GM23338 (cell line): ENCODE results near the gene EBI3. TPM values are rescaled to one million over a fixed set of nuclear protein-coding genes. Genes with fewer than 3 reads are reported as not detected.

ENCODE experiments used
- ATAC-seq: fragments of 200-7000 bp; cut with Tn5 transposase; 3 replicates; pipeline ENCODE4 v1.9.1; 2020
- DNase-seq: peaks from one replicate; pipeline ENCODE4 v3.0.0-alpha.2; 2015; ENCODE audit warnings: low spot score
- H2AFZ ChIP-seq: fragments of 200-600 bp; sonication (generic); 2 replicates; pipeline ENCODE4 v1.8.0; 2016; ENCODE audit warnings: antibody characterized with exemption, mild to moderate bottlenecking, moderate library complexity
- H3F3A ChIP-seq: fragments of 200-600 bp; sonication (generic); replicated peaks from 2 replicates; pipeline ENCODE4 v1.8.0; 2017; ENCODE audit warnings: antibody characterized with exemption, mixed run types, low read depth
- H3K27ac ChIP-seq: fragments of 200-600 bp; sonication (generic); 2 replicates; pipeline ENCODE4 v1.6.1; 2016; ENCODE audit warnings: low read depth
- H3K27me3 ChIP-seq: fragments of 200-600 bp; sonication (generic); 2 replicates; pipeline ENCODE4 v1.8.0; 2016; ENCODE audit warnings: mild to moderate bottlenecking, mixed run types, moderate library complexity; ENCODE audit not compliant: insufficient read depth
- H3K36me3 ChIP-seq: fragments of 200-600 bp; sonication (generic); 2 replicates; pipeline ENCODE4 v1.8.0; 2016; ENCODE audit warnings: mild to moderate bottlenecking; ENCODE audit not compliant: insufficient read depth
- H3K4me1 ChIP-seq: fragments of 200-600 bp; sonication (generic); 2 replicates; pipeline ENCODE4 v1.8.0; 2016; ENCODE audit warnings: mild to moderate bottlenecking, moderate library complexity; ENCODE audit not compliant: insufficient read depth
- H3K4me2 ChIP-seq: fragments of 200-600 bp; sonication (generic); 2 replicates; pipeline ENCODE4 v1.7.1; 2017; ENCODE audit warnings: mixed run types
- H3K4me3 ChIP-seq: fragments of 200-600 bp; sonication (generic); 2 replicates; pipeline ENCODE4 v1.6.1; 2016; ENCODE audit warnings: mixed run types
- H3K79me2 ChIP-seq: fragments of 200-600 bp; sonication (generic); replicated peaks from 2 replicates; pipeline ENCODE4 v1.8.0; 2017; ENCODE audit warnings: mild to moderate bottlenecking; ENCODE audit not compliant: insufficient read depth
- H3K9me2 ChIP-seq: fragments of 200-600 bp; sonication (generic); 2 replicates; pipeline ENCODE4 v1.8.0; 2017; ENCODE audit not compliant: insufficient read depth
- H4K20me1 ChIP-seq: fragments of 200-600 bp; sonication (generic); replicated peaks from 2 replicates; pipeline ENCODE4 v1.8.0; 2017; ENCODE audit warnings: mild to moderate bottlenecking; ENCODE audit not compliant: insufficient read depth
- H3K27ac Mint-ChIP-seq: 2 replicates; pipeline ENCODE4 v1.8.0; 2020; ENCODE audit warnings: inconsistent platforms, mild to moderate bottlenecking, moderate library complexity, mixed read lengths
- H3K27me3 Mint-ChIP-seq: 3 replicates; pipeline ENCODE4 v1.8.0; 2022; ENCODE audit warnings: low read depth, mild to moderate bottlenecking, moderate library complexity, mixed read lengths, inconsistent platforms; ENCODE audit not compliant: insufficient read depth, poor library complexity
- H3K36me3 Mint-ChIP-seq: 3 replicates; pipeline ENCODE4 v1.8.0; 2021; ENCODE audit warnings: low read depth, mild to moderate bottlenecking, inconsistent platforms, moderate library complexity, mixed read lengths
- H3K4me1 Mint-ChIP-seq: 3 replicates; pipeline ENCODE4 v1.8.0; 2020; ENCODE audit warnings: mild to moderate bottlenecking, inconsistent platforms, mixed read lengths
- H3K4me3 Mint-ChIP-seq: 3 replicates; pipeline ENCODE4 v1.8.0; 2021; ENCODE audit warnings: moderate library complexity, mild to moderate bottlenecking, inconsistent platforms, mixed read lengths
- H3K9me3 Mint-ChIP-seq: 3 replicates; pipeline ENCODE4 v1.8.0; 2020; ENCODE audit warnings: moderate library complexity, mild to moderate bottlenecking, inconsistent platforms, mixed read lengths
- CREB1 ChIP-seq: fragments of 250-450 bp; sonication (Bioruptor Pico); IDR thresholded peaks from 2 replicates; pipeline ENCODE4 v1.5.0; 2020; ENCODE audit warnings: low read depth, mild to moderate bottlenecking, moderate library complexity
- EZH2 ChIP-seq: fragments of 200-600 bp; sonication (generic); IDR thresholded peaks from one replicate; pipeline ENCODE4 v1.8.0; 2017; ENCODE audit warnings: antibody characterized with exemption, mild to moderate bottlenecking, low read depth; ENCODE audit not compliant: unreplicated experiment
- EZH2phosphoT487 ChIP-seq: fragments of 200-600 bp; sonication (generic); IDR thresholded peaks from one replicate; pipeline ENCODE4 v1.8.1; 2018; ENCODE audit warnings: antibody characterized with exemption; ENCODE audit not compliant: unreplicated experiment
- JUNB ChIP-seq: IDR thresholded peaks from one replicate; pipeline ENCODE4 v1.6.1; 2016; ENCODE audit warnings: antibody characterized with exemption; ENCODE audit not compliant: unreplicated experiment
- REST ChIP-seq: IDR thresholded peaks from one replicate; pipeline ENCODE4 v1.6.1; 2018; ENCODE audit warnings: antibody characterized with exemption; ENCODE audit not compliant: unreplicated experiment
- STAT1 ChIP-seq: IDR thresholded peaks from one replicate; pipeline ENCODE4 v1.6.1; 2016; ENCODE audit warnings: antibody characterized with exemption; ENCODE audit not compliant: unreplicated experiment
- ZNF114 ChIP-seq: fragments of 250-450 bp; sonication (Bioruptor Pico); IDR thresholded peaks from 2 replicates; pipeline ENCODE4 v1.5.0; 2020; ENCODE audit warnings: mild to moderate bottlenecking, moderate library complexity
- ZNF331 ChIP-seq: fragments of 250-450 bp; sonication (Bioruptor Pico); IDR thresholded peaks from 2 replicates; pipeline ENCODE4 v1.5.0; 2020; ENCODE audit warnings: low read depth, mild to moderate bottlenecking, moderate library complexity
- ZNF462 ChIP-seq: fragments of 250-450 bp; sonication (Bioruptor Pico); IDR thresholded peaks from 2 replicates; pipeline ENCODE4 v1.5.0; 2020; ENCODE audit warnings: mild to moderate bottlenecking, moderate library complexity
- polyA plus RNA-seq: library from polyadenylated mRNA; unstranded; fragments of >200 nt; fragmentation: Nextera tagmentation; extraction: Ambion mirVana; gene quantifications from 2 replicates; pipeline ENCODE4 v1.2.1, GENCODE V29; 2016
- total RNA-seq: library from RNA; depleted of rRNA; stranded (reverse); fragments of >200 nt; shearing (Covaris generic); gene quantifications from 2 replicates; pipeline ENCODE4 v1.2.3, GENCODE V29; 2014

EBI3 gene
- total and polyA plus RNA-seq, 2 experiments from 2014 or later, result 0.52 to 1.4 TPM

- DNase-seq (peak; percentile 35), ATAC-seq (no peak)
- Histone ChIP-seq H3K79me2 (no peaks in the 10 kb centered on the region), H3F3A (peaks cover 5% of the 10 kb centered on the region; the same call in 1 of the 2 replicates), H3K27me3 (peaks cover 44% of the 10 kb centered on the region), H3K4me3 (no peak overlapping the region), H4K20me1 (no peaks in the 10 kb centered on the region), H3K4me1 (peaks cover 4% of the 10 kb centered on the region; the same call in 1 of the 2 replicates), H3K4me2 (no peak overlapping the region), H2AFZ (no peak overlapping the region), H3K36me3 (no peaks in the 10 kb centered on the region), H3K9me2 (no peaks in the 10 kb centered on the region), H3K27ac (no peak overlapping the region)
- no peaks in the 10 kb centered on the region for H3K9me3 Mint-ChIP-seq
- no peak overlapping the region for H3K27ac Mint-ChIP-seq
- H3K27me3 Mint-ChIP-seq, result peaks cover 38% of the 10 kb centered on the region
- peaks cover 4% of the 10 kb centered on the region; the same call in 2 of the 3 replicates for H3K4me1 Mint-ChIP-seq
- peak overlapping the region; percentile 32; the same call in 1 of the 3 replicates for H3K4me3 Mint-ChIP-seq
- H3K36me3 Mint-ChIP-seq, result no peaks in the 10 kb centered on the region
- no peak for TF ChIP-seq REST
- no peak for TF ChIP-seq ZNF331 (CRISPR knock-in tag)
- TF ChIP-seq CREB1 (CRISPR knock-in tag), result no peak
- no peak for TF ChIP-seq EZH2
- no peak for TF ChIP-seq ZNF462 (CRISPR knock-in tag)
- no peak for TF ChIP-seq ZNF114
- no peak for TF ChIP-seq STAT1
- no peak for TF ChIP-seq EZH2phosphoT487
- no peak for TF ChIP-seq JUNB
Observed at GRCh38 chr19:4277191-4277696, 47.9 kb downstream of the EBI3 start.
